Right renal pelvis (tissue), 4 donors: ENCODE data around the gene KLHL11. TPM values are rescaled to one million over a fixed set of nuclear protein-coding genes. Genes with fewer than 3 reads are reported as not detected.

Experiments used
- DNase-seq, 4 donors: peaks; one replicate each; pipeline ENCODE4 v3.0.0-alpha.2; 2013; ENCODE audit warnings: low read depth in 4 of 4, low spot score in 3 of 4, missing footprints in 1 of 4
- polyA plus RNA-seq, 4 donors: library from polyadenylated mRNA; unstranded; fragments of 120-200 nt; gene quantifications; one replicate each; pipeline ENCODE4 v1.2.1, GENCODE V29; 2013; ENCODE audit not compliant: insufficient read length in 4 of 4

KLHL11 gene, protein sequence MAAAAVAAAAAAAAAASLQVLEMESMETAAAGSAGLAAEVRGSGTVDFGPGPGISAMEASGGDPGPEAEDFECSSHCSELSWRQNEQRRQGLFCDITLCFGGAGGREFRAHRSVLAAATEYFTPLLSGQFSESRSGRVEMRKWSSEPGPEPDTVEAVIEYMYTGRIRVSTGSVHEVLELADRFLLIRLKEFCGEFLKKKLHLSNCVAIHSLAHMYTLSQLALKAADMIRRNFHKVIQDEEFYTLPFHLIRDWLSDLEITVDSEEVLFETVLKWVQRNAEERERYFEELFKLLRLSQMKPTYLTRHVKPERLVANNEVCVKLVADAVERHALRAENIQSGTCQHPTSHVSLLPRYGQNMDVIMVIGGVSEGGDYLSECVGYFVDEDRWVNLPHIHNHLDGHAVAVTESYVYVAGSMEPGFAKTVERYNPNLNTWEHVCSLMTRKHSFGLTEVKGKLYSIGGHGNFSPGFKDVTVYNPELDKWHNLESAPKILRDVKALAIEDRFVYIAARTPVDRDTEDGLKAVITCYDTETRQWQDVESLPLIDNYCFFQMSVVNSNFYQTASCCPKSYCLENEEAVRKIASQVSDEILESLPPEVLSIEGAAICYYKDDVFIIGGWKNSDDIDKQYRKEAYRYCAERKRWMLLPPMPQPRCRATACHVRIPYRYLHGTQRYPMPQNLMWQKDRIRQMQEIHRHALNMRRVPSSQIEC
- polyA plus RNA-seq = 1 to 10 TPM; 7.2 to 9.5 (median 8.7) TPM

DNA sequence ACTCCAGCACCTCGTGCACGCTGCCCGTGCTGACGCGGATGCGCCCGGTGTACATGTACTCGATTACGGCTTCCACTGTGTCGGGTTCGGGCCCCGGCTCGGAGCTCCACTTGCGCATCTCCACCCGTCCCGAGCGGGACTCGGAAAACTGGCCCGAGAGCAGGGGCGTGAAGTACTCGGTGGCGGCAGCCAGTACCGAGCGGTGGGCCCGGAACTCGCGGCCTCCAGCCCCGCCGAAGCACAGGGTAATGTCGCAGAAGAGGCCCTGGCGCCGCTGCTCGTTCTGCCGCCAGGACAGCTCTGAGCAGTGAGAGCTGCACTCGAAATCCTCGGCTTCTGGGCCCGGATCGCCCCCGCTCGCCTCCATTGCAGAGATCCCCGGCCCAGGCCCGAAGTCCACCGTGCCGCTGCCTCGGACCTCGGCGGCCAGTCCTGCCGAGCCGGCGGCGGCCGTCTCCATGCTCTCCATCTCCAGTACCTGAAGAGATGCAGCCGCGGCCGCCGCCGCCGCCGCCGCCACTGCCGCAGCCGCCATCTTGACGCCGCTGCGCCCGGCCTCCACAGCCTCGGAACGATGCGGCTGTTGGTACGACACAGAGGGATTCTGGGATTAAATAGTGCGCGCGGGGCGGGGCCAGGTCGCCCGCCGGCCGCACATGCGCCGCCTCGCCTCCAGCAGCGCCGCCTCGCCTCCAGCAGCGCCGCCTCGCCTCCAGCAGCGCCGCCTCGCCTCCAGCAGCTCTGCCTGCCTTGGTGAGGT lies at the start of gene KLHL11:
Gene KLHL11, minus strand, starts transcription at position 588 of the 760 bp plus-strand sequence. Its CDS starts 53 bp downstream, at position 535.
- peak; percentile 80 to 84 (median 82) for DNase-seq

DNA sequence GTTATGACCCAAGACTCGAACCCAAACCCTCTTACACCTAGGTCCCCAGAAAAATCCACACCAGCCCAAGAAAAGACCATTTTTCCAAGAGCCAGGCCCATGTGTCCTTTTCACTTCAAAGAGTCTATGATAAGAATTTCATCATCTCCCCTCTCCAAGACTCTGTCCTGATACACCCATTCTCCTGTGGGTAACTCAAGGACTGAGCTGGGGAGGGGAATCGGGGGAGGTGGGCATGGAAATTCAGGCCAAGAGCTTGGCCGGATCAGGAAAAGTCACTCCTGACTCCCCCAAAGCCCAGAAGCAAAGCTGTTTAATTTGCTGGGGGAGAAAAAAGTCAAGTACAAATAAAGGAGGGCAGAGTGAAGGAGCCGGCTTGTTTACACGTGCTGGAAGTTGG lies 49.8 kb upstream of the KLHL11 start:
- DNase-seq = no peak

DNA sequence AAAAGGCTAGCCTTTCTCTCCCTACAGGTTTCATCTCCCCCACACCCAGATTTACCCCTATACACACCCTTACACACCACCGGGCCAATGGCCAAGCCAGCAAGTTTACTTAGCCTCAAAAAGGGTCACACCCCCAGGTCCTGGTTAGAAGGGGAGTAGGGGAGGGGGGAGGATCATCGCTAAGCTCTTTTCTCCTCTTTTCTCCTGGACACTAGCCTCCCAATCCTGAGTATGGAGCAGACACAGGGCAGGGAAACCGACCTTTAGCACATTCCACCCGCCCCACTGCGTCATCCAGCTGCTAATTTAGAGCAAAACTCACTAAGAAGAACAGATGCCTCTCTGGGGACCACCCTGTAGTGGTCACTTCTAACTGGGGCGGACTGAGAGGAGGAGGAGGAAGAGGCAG lies 49.1 kb upstream of the KLHL11 start:
- no peak for DNase-seq

DNA sequence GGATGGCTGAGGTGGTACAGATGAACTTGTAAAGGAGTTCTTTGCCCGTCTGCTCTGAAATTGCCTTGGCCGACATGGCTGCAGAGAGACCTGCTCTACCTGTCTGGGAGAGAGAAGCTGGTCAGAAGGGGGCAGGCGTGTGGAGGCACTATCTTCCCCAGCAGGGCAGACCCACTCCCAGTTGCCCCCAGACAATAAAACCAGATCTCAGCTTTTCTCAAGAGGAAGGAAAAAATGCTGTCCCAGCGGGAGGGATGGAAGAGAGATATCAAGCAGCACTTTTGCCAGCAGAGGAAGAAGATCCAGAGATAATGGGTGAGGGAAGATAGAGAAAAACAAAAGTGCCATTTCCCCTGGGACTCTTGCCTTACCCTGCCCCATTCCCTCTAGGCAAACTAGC lies 48.6 kb upstream of the KLHL11 start:
- no peak for DNase-seq

DNA sequence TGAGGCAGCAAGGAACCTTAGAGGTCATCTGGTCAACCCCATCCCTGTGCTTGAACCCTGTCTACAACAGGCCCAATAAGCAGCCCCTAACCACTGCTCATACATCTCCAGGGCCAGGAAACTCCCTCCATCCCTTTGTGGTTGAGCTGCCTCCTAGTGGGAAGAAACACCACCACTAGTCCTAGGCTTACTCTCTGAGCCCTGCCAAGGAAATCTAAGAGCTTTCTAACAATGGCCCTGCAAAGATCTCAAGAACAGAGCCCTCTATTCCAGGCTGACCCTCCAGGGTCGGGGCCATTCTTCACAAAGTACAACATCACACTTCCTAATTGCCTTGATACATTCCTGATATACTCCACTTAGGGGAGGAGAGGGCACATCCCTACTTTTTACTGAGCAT lies 47.7 kb upstream of the KLHL11 start:
- no peak for DNase-seq

DNA sequence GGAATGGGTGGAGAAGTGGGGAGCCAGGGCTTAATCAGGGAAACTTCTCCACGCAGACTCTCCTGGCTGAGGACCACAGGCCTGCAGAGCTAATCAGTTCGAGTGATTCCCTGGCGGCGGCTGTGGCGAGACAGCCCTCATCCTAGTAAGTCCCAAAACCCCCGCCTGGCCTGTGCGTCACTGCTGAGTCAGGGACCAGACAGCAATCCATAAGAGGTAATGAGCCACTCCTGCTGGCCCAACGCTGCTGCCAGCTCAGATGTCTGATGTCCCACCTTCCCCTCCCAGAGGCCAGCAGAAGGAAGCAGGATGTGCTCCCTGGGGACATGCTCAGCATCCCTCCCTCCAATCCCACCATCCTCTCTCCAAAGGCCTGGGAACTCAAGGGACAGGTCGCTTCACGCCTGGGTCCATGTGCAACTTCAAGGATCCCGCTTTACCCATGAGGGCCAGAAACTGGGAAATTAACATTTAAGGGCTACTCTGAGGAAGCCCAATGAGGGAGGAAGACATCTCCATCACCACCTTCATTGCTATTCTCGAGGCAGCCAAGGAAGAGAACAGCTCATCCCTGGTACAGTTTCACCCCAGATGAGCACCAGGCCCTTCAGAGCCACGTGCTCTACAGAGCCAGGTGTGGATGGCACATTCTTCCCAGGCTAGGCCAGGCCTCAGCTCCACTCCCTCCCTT lies 45.6 kb upstream of the KLHL11 start:
- no peak for DNase-seq

DNA sequence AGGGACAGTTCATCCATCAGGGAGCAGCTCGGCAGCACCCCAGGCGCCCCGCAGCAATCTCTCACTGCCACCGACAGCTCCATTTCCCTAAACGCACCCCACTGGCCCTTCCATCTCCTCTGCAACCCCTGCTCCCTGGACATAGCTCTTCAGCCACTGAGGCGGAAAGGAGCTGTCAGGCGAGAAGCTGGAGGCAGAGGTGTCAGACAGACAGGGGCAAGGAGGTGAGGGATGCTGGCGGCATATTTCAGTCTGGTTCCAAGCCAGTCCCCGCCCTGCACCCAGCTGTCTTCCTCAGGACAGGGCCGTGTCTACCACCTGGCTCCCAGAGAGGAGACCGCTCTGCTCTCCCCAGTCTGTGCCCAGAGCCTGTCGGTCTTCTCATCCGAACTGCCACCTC lies 43.9 kb upstream of the KLHL11 start:
- DNase-seq = no peak

DNA sequence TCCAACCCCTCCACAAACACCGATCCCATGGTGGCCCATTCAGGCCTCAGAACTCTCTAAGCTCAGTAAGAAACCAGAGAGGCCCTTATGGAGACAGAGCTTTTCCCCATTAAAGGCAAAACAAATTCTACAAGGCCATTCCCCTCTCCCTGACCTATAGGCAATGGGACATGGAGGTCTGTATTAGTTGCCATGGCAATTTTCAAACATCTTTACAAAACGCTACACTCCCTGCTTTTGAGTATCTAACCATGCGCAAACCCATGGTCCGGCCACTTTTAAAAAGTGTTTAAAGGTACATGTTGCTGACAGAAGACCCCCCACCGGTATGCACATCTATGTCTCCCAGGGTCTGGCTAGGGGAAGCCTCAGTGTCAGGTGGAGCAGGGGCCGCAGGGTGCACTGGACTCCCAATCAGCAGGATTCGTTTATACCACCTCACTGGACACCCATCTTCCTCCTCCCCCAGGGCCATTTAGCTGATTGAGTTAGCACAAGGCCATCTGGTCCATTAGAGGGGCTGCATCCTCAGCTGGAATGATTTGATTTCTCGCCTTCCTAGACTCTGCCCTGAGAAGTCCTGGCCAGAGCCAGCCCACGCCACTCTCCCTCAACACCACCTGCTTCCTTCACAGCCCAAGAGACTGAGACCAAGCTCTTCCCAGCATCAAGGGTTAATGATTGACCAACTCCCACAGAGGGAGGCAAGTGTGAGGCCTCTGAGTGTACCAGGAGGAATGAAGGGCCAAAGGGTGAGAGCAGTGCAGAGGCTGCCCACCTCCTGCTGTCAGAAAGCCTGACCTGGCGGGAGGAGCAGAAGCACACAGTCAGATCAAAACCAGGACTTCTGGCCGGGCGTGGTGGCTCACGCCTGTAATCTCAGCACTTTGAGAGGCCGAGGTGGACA lies 42.7 kb upstream of the KLHL11 start:
- DNase-seq = peak in 3 of 4 donors; percentile 39 to 66 (median 60)

DNA sequence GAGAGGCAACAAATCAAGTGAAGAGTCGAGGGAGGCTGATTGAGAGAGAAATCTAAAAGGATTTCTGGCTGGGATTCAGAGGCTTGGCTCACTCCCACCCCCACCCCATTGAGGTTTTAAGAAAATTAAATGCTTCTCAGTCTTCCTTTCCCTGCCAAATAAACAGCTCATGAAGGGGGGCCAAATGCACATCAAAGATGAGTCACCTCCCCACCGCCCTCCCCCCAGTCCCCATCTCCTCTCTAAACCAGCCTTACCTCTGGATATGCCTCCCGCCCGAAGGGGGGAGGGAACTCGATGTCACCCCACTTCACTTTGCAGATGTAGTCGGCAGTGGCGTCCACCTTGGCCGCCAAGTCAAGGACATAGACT lies 41.9 kb upstream of the KLHL11 start:
- no peak for DNase-seq

DNA sequence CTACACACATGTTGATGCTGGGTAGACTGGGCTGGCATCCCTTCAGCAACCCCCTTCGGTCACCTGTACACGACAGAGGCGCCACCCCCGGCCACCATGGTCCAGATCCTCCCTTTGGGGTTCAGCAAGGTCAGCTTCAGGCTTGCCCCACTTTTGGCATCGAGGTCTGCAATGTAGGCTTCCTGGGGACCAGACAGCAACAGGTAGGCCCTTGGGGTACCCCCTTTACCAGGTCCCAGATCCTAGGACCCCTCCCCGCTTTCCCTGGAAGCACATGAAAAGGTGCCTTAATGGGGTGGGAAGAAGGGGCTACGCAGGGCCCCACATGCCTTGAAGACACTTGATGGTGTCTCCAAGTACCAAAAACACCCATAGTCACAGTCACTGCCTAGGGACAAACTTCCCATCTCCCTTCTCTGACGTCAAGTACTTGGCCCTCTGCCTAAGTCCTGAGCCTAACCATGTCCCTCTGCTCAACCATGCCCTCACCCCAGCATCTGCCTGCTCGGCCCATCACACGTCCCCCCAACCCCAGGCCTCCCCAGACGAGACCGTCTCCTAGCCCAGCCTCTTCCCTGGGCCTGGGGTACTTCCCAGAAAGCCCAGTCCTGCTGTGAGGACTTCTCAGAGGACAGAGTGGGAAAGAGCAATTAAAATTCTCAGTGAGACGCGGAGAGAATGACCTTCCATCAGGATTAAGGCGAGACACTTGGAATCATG lies 41.4 kb upstream of the KLHL11 start:
- DNase-seq = no peak

DNA sequence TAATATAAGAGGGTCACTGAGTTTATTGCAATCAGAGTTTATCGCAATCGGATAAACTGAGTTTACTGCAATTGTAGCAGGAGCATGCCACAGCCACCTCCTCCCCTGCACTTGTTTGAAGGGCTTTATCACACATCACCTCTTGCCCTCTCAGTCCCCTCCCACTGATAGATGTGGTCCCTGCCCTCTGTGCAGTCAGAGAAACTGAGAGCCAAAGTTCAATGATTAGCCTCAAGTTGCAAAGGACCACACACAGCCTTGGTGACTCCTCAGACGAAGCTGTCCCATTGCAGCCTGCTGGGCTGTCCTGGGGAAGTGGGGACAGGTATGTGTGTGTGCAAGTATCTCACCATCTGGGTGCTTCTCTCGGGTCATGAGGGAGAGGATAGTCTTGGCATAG lies 39.9 kb upstream of the KLHL11 start:
- no peak for DNase-seq

DNA sequence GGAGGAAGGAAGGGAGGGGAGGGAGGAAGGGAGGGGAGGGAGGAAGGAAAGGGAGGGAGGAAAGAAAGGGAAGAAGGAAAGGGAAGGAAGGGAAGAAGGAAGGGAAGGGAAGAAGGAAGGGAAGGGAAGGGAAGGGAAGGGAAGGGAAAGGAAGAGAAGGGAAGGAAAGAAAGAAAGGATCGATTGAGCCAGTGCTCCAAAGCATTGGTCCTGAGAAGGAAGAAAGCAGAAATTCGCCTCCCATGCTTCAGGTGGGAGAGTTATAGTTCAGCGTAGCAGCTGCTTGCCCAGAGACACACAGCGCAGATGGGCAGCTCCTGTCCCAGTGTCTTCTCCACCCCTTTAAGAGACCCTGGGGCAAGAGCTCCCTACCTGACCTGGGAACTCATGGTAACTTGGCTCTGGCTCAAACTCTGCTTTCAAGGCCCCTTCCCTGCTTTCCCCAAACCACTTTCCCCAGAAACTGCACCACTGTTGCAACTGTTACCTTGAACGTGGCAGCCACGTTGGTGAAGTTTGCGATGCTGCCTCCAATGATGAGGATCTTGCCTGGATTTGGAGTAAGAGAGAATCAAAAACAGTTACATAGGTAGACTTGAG lies 39.1 kb upstream of the KLHL11 start:
- DNase-seq = no peak

DNA sequence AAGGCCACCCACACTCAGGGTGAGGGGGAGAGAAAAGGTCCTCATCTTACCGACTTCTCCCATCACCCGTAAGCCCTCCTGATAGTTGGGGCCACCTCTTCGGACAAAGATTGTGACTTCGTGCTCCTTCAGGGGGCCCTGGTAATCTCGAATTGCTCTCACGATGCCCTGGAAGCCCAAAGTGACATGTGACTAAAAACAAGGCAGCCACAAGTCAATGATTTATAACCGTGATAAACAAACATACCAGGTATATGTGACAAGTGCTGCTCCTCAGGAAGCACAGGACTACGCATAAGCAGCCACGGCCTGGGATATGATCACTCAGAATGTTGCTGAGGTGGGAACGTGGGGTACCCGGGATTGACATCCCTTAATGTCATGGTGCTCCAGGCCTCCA lies 36.4 kb upstream of the KLHL11 start:
- no peak for DNase-seq

DNA sequence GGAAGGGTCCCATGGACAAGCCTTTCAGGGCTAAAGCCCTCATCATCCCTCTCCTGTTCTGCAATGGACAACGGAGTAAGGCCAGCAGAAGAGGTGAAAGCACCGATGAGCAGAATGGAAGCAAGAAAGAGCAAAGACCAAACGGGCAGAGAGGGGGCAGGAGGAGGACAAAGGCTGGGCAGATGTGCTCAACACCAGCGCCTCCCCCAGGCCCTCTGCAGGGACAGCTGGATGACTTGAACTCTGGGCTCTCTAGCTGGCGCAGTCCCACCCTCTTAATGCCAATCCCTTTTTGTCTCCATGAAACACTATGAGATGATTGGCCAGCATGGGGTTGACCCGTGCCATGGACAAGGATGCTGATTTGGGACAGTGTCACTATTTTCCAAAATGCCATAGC lies 31.5 kb upstream of the KLHL11 start:
- DNase-seq = no peak

DNA sequence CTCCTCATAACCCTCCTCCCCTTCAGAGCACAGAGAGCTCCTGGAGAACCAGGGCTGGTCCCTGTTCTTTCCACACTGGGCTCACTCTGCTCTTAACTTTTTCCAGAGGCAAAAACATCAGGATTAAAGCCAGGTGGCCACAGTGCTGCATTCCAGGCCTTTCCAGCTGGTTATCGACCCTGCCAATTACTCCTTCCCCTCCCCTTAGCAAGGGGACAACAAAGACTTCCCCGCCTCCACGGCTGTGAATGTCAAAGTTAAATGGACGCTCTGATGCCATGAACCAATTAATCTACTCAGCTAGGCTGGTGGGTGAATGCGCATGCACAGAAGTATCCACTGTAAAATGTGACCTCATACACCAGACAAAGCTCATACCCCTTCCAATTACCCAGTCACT lies 30.4 kb upstream of the KLHL11 start:
- no peak for DNase-seq

DNA sequence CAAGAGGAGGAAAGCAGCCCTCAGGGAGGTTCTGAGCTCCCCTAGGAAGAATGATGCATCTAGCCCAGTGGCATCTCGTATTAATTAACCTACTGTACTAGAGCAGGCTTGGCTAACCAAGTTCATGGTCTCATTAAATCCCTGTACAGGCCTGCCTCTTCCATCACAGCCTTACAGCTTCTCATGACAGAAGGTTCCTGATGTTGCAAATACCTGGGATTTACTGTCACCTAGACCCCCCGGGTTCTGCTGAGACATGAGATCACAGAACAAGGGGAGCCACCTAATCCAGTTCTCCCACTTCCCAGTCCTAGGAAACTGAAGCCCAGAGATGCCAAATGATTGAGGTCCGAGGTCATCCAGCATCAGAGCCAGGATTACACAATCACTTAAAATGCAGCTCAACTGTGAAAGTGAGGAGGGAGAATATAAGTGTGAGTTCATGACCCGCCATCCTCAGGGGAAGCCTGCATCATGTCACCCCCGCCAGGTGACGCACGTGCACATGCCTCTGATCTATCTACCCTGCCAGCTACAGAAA lies 29.6 kb upstream of the KLHL11 start:
- no peak for DNase-seq

DNA sequence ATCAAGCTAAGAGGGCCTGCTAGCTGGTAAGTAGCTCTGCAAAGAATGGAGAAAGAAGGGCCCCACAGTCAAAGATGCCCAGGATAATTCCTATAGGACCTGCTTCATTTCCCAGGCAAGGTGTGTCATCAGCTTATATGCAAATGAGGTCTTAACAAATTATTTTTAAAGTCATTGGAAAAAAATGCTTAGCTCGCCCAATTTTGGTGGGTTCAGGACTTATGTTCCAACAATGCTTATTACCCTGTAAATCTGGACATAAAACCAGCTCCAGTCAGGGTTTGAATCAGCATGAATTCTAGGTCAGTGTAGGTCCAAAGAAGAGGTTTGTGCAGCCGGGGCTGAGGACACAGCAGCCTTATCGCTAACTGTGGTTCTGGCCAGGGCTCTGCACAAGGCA lies 28.2 kb upstream of the KLHL11 start:
- DNase-seq = no peak

DNA sequence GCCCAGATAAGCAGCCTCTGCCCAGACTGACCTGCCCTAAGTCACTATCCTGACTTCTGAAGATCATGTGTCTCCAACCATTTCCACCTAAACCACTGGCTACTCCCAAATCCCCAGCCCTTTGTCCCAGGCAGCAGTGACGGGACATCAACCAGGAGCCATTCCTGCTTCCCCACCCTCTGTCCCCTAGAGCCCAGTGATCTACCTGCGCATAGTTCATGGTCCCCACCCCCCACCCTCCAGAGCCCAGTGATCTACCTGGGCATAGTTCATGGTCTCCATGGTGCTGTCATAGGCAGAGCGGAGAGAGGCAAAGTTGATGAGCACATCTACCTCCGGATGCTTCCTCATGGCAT lies 26.8 kb upstream of the KLHL11 start:
- DNase-seq = no peak
